ENCODE data around the gene BMPR1A. TPM values are rescaled to one million over a fixed set of nuclear protein-coding genes. Genes with fewer than 3 reads are reported as not detected.
"Not testable (repeated sequence)": the region's sequence is repeated elsewhere in the genome, so short reads cannot be mapped to it uniquely, and the experiment has no call there.

Gene BMPR1A
- total RNA-seq, 8 experiments from 2014 or later, result 15.8 to 44.1 (median 27.9) TPM

- WGBS, 10 experiments, result 14 to 90% (median 59%) methylated on average over 2 to 5 of the region's 11 CpGs; no CpG with 5 or more reads in 2 of the 10 experiments
- H3K27ac ChIP-seq; ATAC-seq (replicated peaks in 6 of 8); H3K4me3 ChIP-seq; in situ Hi-C loops (cut with MboI; ENCODE audit: low pct_unique_long_range_greater_than_20kb in 2 of 9, low sequenced_read_pairs in 9 of 9, unreplicated experiment in 9 of 9): not testable (repeated sequence)
- H3K4me1 ChIP-seq (replicated peaks in 1 of 2), result peaks cover 8 to 23% of the 10 kb centered on the region in 2 donors
These were observed 108.8 kb downstream of the BMPR1A start for GRCh38 chr10:86865011-86865811.

GRCh38 chr10:86867149-86867548, 110.7 kb downstream of the BMPR1A start:
- peaks cover 8 to 23% of the 10 kb centered on the region in 2 donors for H3K4me1 ChIP-seq (replicated peaks in 1 of 2)
- in situ Hi-C loops (cut with MboI; ENCODE audit: low pct_unique_long_range_greater_than_20kb in 2 of 9, low sequenced_read_pairs in 9 of 9, unreplicated experiment in 9 of 9), result no loop called here

GRCh38 chr10:86868353-86868752, 111.9 kb downstream of the BMPR1A start:
- 0 to 58% (median 12%) methylated on average over 1 to 6 of the region's 6 CpGs for WGBS, 10 experiments
- Histone ChIP-seq H3K27ac (no peak overlapping the region), H3K4me3 (no peak overlapping the region), H3K4me1 (replicated peaks in 1 of 2) (peaks cover 8 to 19% of the 10 kb centered on the region in 2 donors)
- in situ Hi-C loops (cut with MboI; ENCODE audit: low pct_unique_long_range_greater_than_20kb in 2 of 9, low sequenced_read_pairs in 9 of 9, unreplicated experiment in 9 of 9), result no loop called here
- peak in 7 of 8 experiments; percentile 68 to 90 (median 86) for ATAC-seq (replicated peaks in 6 of 8)

More at GRCh38 chr10:86867149-86867548, 110.7 kb downstream of the BMPR1A start:
- ATAC-seq (replicated peaks in 6 of 8), result no peak
- WGBS, 10 experiments, result 88 to 100% (median 100%) methylated on average over 1 to 5 of the region's 5 CpGs; no CpG with 5 or more reads in 1 of the 10 experiments
- no peak overlapping the region for H3K4me3 ChIP-seq
- H3K27ac ChIP-seq, result no peak overlapping the region

GRCh38 chr10:86870679-86871078, 114.3 kb downstream of the BMPR1A start:
- no peak overlapping the region for H3K4me3 ChIP-seq
- WGBS, 10 experiments, result 83 to 100% (median 95%) methylated on average over 1 to 3 of the region's 3 CpGs
- ATAC-seq (replicated peaks in 6 of 8), result no peak
- H3K27ac ChIP-seq, result no peak overlapping the region
- peaks cover 8 to 9% of the 10 kb centered on the region in 2 donors for H3K4me1 ChIP-seq (replicated peaks in 1 of 2)
- in situ Hi-C loops (cut with MboI; ENCODE audit: low pct_unique_long_range_greater_than_20kb in 2 of 9, low sequenced_read_pairs in 9 of 9, unreplicated experiment in 9 of 9), result no loop called here

- Histone ChIP-seq H3K27ac (no peak overlapping the region), H3K4me1 (replicated peaks in 1 of 2) (peaks cover 5 to 8% of the 10 kb centered on the region in 2 donors), H3K4me3 (no peak overlapping the region)
- in situ Hi-C loops (cut with MboI; ENCODE audit: low pct_unique_long_range_greater_than_20kb in 2 of 9, low sequenced_read_pairs in 9 of 9, unreplicated experiment in 9 of 9), result no loop called here
- peak in 3 of 8 experiments; percentile 32 to 55 (median 49) for ATAC-seq (replicated peaks in 6 of 8)
- WGBS, 10 experiments, result 60 to 100% (median 90%) methylated on average over 1 to 5 of the region's 5 CpGs; no CpG with 5 or more reads in 1 of the 10 experiments
These were observed 115.3 kb downstream of the BMPR1A start for GRCh38 chr10:86871563-86872183.

DNA sequence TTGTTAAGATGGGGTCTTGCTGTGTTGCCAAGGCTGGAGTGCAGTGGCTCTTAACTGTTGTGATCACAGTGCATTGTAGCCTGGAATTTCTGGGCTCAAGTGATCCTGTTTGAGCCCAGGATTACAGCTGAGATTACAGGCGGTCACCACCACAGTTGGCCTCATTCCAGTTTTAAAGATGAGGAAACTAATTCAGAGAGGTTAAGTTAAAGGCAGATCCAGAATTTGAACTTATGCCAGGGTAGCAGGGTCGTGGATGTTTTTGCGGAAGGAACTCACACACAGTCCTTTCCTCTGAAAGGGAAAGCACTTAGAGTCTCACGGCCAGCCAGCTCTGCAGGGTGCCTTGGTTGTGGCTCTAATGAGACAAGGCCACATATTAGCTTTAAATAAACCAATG, 116.3 kb downstream of the BMPR1A start:
- Histone ChIP-seq H3K4me1 (replicated peaks in 1 of 2) (peaks cover 5 to 8% of the 10 kb centered on the region in 2 donors), H3K4me3 (no peak overlapping the region), H3K27ac (no peak overlapping the region)
- ATAC-seq (replicated peaks in 6 of 8), result no peak
- in situ Hi-C loops (cut with MboI; ENCODE audit: low pct_unique_long_range_greater_than_20kb in 2 of 9, low sequenced_read_pairs in 9 of 9, unreplicated experiment in 9 of 9), result no loop called here
- 40 to 100% (median 86%) methylated on average over 1 to 4 of the region's 4 CpGs; no CpG with 5 or more reads in 2 of the 10 experiments for WGBS, 10 experiments

DNA sequence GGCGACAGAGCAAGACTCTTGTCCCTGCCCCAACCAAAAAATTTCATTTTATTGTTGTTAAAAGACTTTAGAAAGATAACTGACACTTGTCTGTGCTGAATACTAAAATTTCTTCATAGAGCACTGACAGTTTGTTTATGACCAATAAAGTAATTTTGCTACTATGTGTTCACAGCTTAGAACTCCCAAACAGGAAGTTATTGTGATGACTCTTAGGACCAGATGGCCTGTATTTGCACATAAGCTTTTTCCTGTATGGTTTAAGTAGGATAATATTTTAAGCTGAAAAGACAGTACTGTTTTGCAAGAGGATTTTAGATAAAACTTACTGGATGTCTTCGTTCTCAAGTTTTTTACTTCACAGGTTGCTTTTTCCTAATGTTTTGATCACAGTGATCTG, 120.3 kb downstream of the BMPR1A start:
- H3K4me3 ChIP-seq, result no peak overlapping the region
- in situ Hi-C loops (cut with MboI; ENCODE audit: low pct_unique_long_range_greater_than_20kb in 2 of 9, low sequenced_read_pairs in 9 of 9, unreplicated experiment in 9 of 9), result loop anchor here in 1 of 9 experiments (25.0 kb wide), 1 partner anchor 164 kb away; no protein-coding TSS in a partner anchor
- ATAC-seq (replicated peaks in 6 of 8), result no peak
- H3K27ac ChIP-seq, result no peak overlapping the region
- H3K4me1 ChIP-seq (replicated peaks in 1 of 2), result no peaks in the 10 kb centered on the region
- 90 to 100% (median 100%) methylated on average over 1 to 2 of the region's 2 CpGs; no CpG with 5 or more reads in 1 of the 10 experiments for WGBS, 10 experiments

DNA sequence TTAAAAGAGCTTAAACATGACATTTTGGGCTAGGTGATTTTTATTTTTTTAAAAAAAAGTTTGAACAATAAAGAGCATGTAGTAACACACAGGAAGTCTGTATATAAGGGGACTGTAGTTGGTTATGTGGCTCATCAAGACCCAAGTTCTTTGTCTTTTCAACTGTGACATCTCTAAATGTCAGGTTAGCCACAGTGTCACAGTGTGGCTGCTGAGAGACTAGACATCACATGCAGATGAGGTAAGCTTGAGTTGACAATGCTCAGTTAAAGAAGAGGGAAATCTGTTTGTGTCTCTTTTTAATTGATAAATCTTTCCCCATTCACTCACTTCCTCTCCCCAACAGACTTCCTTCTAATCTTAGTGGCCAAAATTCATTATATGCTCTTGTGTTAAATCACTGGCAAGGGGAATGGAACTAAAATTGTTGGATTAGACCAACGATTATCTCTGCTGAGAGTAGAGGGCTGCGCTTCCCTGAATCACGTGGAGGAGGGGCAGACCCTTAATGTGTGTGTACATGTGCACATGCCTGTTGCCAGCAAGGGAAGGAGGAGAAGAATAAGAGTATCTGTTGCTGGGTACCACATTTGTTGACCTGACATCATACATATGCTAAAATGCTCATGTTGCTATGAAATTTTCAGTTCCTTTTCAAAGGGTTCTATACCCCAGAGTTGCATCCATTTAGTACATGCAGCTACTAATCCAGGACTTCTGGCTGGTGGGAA, 122.7 kb downstream of the BMPR1A start:
- in situ Hi-C loops (cut with MboI; ENCODE audit: low pct_unique_long_range_greater_than_20kb in 2 of 9, low sequenced_read_pairs in 9 of 9, unreplicated experiment in 9 of 9), result loop anchor here in 1 of 9 experiments (25.0 kb wide), 1 partner anchor 167 kb away; no protein-coding TSS in a partner anchor
- Histone ChIP-seq H3K4me1 (replicated peaks in 1 of 2) (no peaks in the 10 kb centered on the region), H3K4me3 (no peak overlapping the region), H3K27ac (no peak overlapping the region)
- WGBS, 10 experiments, result 79 to 100% (median 87%) methylated on average over 1 to 3 of the region's 3 CpGs; no CpG with 5 or more reads in 5 of the 10 experiments
- peak in 1 of 8 experiments; percentile 58 for ATAC-seq (replicated peaks in 6 of 8)

DNA sequence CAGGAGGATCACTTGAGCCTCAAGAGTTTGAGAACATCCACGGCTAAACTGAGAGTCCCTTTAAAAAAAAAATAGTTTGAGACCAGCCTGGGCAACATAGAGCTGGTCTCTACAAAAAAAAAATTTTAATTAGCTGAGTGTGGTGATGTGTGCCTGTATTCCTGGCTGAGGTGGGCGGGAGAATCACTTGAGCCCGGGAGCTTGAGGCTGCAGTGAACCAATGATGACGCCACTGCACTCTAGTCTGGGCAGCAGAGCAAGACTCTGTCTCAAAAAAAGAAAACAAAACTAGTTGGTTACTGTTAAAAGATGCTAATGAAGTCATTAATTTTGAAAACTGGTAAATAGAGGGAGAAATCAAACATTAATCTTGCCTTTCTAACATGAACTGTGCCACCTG, 124.6 kb downstream of the BMPR1A start:
- in situ Hi-C loops (cut with MboI; ENCODE audit: low pct_unique_long_range_greater_than_20kb in 2 of 9, low sequenced_read_pairs in 9 of 9, unreplicated experiment in 9 of 9), result loop anchor here in 1 of 9 experiments (25.0 kb wide), 1 partner anchor 169 kb away; no protein-coding TSS in a partner anchor

DNA sequence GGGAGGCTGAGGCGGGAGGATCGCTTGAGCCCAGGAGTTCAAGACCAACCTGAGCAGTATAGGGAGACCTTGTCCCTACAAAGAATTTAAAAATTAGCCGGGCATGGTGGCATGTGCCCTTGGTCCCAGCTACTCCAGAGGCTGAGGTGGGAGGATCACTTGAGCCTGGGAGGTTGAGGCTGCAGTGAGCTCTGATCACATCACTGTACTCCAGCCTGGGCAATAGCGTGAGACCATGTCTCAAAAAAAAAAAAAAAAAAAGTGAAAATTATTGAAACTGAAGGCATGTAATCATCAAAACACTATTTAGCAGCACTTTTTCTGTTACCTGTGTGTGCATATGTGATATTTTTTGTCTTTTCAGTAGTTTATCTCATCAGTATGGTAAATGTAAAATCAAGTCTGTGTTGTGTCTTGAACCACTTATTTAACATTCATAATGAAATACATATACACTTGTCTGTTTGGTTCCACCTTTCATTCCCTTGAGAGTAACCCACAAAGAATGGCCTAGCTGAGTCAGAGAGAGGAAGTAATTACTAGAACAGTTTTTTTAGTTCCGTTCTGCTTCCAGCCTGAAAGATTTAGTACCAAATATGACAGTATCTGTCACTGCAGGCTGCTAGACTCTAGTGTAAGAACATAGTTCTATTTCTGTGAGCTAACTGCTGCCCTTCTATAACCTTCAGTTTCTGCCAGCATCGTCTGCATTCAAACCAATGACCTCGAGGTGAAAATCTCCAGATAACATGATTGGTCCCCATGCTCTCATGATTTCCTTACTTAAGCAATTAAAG, 132.4 kb downstream of the BMPR1A start:
- ATAC-seq (replicated peaks in 6 of 8), result peak in 7 of 8 experiments; percentile 59 to 99 (median 95)
- H3K27ac ChIP-seq, result no peak overlapping the region
- peaks cover 0 to 8% of the 10 kb centered on the region in 2 donors for H3K4me1 ChIP-seq (replicated peaks in 1 of 2)
- in situ Hi-C loops (cut with MboI; ENCODE audit: low pct_unique_long_range_greater_than_20kb in 2 of 9, low sequenced_read_pairs in 9 of 9, unreplicated experiment in 9 of 9), result loop anchor here in 1 of 9 experiments (25.0 kb wide), 1 partner anchor 176 kb away; no protein-coding TSS in a partner anchor
- WGBS, 10 experiments, result 33 to 83% (median 63%) methylated on average over 3 to 5 of the region's 7 CpGs; no CpG with 5 or more reads in 1 of the 10 experiments
- no peak overlapping the region for H3K4me3 ChIP-seq

More for the DNA sequence above, 124.6 kb downstream of the BMPR1A start:
- no peak overlapping the region for H3K27ac ChIP-seq
- H3K4me3 ChIP-seq, result no peak overlapping the region
- WGBS, 10 experiments, result 77 to 100% (median 100%) methylated on average over 1 to 4 of the region's 4 CpGs; no CpG with 5 or more reads in 3 of the 10 experiments
- no peaks in the 10 kb centered on the region for H3K4me1 ChIP-seq (replicated peaks in 1 of 2)
- ATAC-seq (replicated peaks in 6 of 8), result no peak

DNA sequence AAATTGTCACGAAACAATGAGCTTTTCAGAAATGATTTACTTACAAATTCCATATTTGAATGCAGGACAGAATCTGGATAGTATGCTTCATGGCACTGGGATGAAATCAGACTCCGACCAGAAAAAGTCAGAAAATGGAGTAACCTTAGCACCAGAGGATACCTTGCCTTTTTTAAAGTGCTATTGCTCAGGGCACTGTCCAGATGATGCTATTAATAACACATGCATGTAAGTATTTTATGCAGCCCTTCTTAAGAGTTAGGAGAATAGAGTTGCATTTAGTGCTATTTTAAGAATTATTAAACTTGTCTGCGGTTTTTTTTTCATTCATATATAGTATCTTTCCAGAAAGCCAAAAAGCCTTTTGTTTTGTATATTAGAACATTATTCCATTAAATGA, 133.6 kb downstream of the BMPR1A start:
- H3K4me3 ChIP-seq, result no peak overlapping the region
- H3K4me1 ChIP-seq (replicated peaks in 1 of 2), result peaks cover 0 to 8% of the 10 kb centered on the region in 2 donors
- H3K27ac ChIP-seq, result no peak overlapping the region
- in situ Hi-C loops (cut with MboI; ENCODE audit: low pct_unique_long_range_greater_than_20kb in 2 of 9, low sequenced_read_pairs in 9 of 9, unreplicated experiment in 9 of 9), result loop anchor here in 3 of 9 experiments (10.0 to 25.0 kb wide), 3 partner anchors 178 to 195 kb away; no protein-coding TSS in a partner anchor
- WGBS, 10 experiments, result 22 to 100% (median 87%) methylated on average over 1 to 3 of the region's 3 CpGs
- ATAC-seq (replicated peaks in 6 of 8), result peak in 1 of 8 experiments; percentile 27

DNA sequence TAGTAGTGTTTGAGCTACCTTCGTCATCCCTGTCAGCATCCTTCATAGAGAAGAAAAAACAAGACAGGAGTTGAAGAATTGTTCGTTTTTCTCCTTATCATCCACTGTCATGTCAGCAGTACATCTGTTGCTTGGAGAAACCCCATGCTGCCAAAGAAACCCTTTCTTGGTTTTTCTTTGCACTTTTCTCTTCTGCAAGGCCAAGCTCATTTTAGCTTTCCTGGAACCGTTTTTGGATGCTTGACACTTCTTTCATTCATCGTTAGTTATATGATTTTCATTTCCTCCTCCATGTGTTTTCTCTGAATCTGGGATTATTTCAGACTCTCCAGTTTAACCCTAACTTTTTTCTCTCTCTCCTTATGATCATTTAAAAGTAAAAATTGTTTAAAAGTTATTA, 142.1 kb downstream of the BMPR1A start:
- in situ Hi-C loops (cut with MboI; ENCODE audit: low pct_unique_long_range_greater_than_20kb in 2 of 9, low sequenced_read_pairs in 9 of 9, unreplicated experiment in 9 of 9), result loop anchor here in 3 of 9 experiments (10.0 to 25.0 kb wide), 3 partner anchors 186 to 204 kb away; no protein-coding TSS in a partner anchor
- Histone ChIP-seq H3K27ac (no peak overlapping the region), H3K4me1 (replicated peaks in 1 of 2) (peaks cover 6% of the 10 kb centered on the region in 2 donors), H3K4me3 (no peak overlapping the region)
- 40 to 85% (median 67%) methylated on average over 2 to 4 of the region's 4 CpGs for WGBS, 10 experiments
- no peak for ATAC-seq (replicated peaks in 6 of 8)

All from motor neuron (in vitro differentiated cells).